Endothelial cell of umbilical vein (primary cell): ENCODE measurements around the gene GALR3. TPM values are rescaled to one million over a fixed set of nuclear protein-coding genes. Genes with fewer than 3 reads are reported as not detected.

Source experiments
- BruUV-seq: library from RNA; stranded (reverse); fragments of 400-500 nt; replicated peaks from 2 replicates; lab custom pipeline; 2021; lab: Mats Ljungman, UMichigan
- CTCF ChIA-PET: fragments of 300-600, 350-600 bp; sonication (Branson Sonifier 250); formaldehyde crosslinking; loops from one replicate; lab custom pipeline; 2021; ENCODE audit warnings: antibody characterized with exemption, inconsistent platforms; lab: Charles Lee
- POLR2A ChIA-PET: fragments of 300-600, 350-600 bp; sonication (Branson Sonifier 250); formaldehyde crosslinking; loops from one replicate; lab custom pipeline; 2021; ENCODE audit warnings: antibody characterized with exemption, inconsistent platforms; lab: Charles Lee
- DNase-seq: peaks from one replicate; pipeline ENCODE4 v3.0.0-alpha.2; 2011; ENCODE audit warnings: low read depth, low spot score
- FAIRE-seq: peaks from 2 replicates; lab custom pipeline; 2011; peaks lifted over from hg19 to GRCh38; lab: Jason Lieb, UNC
- H2AFZ ChIP-seq: 2 replicates; pipeline ENCODE4 v1.6.0; 2012; ENCODE audit warnings: low read depth, low read length, control low read depth, inconsistent platforms
- H3K27ac ChIP-seq: 2 replicates; pipeline ENCODE4 v1.5.1; 2011; ENCODE audit warnings: low read depth, mild to moderate bottlenecking, control low read depth, low read length, moderate library complexity; ENCODE audit not compliant: insufficient read depth
- H3K27me3 ChIP-seq, 2 experiments: 2 replicates each; pipeline versions ENCODE4 v1.6.0 to v1.6.1; 2011; ENCODE audit warnings: low read length in 2 of 2, mixed read lengths in 1 of 2; ENCODE audit not compliant: control insufficient read depth in 2 of 2, insufficient read depth in 2 of 2
- H3K36me3 ChIP-seq, 2 experiments: 2 replicates in 1 of 2; 3 replicates in 1 of 2; pipeline ENCODE4 v1.5.1; 2011; ENCODE audit warnings: low read length in 2 of 2, mild to moderate bottlenecking in 1 of 2, moderate library complexity in 1 of 2; ENCODE audit not compliant: control insufficient read depth in 2 of 2, insufficient read depth in 2 of 2; ENCODE audit errors: extremely low read depth in 1 of 2
- H3K4me1 ChIP-seq: 3 replicates; pipeline ENCODE4 v1.5.1; 2011; ENCODE audit warnings: mild to moderate bottlenecking, low read length; ENCODE audit not compliant: control insufficient read depth, insufficient read depth; ENCODE audit errors: extremely low read depth
- H3K4me2 ChIP-seq: 2 replicates; pipeline ENCODE4 v1.6.1; 2011; ENCODE audit warnings: low read length, control low read depth, mixed read lengths; ENCODE audit not compliant: insufficient read depth
- H3K4me3 ChIP-seq, 3 experiments: fragments of 200-600 bp in 1 of 3; sonication (generic), shearing (Covaris generic) in 1 of 3; replicated peaks in 1 of 3; 2 replicates each; pipeline ENCODE4 v1.5.1; 2011 to 2016; ENCODE audit warnings: control low read depth in 3 of 3, low read length in 3 of 3, mild to moderate bottlenecking in 2 of 3, inconsistent platforms in 1 of 3, low read depth in 1 of 3, moderate library complexity in 1 of 3; ENCODE audit not compliant: insufficient read depth in 1 of 3
- H3K79me2 ChIP-seq: 2 replicates; pipeline ENCODE4 v1.6.0; 2012; ENCODE audit warnings: low read length, inconsistent platforms; ENCODE audit not compliant: control insufficient read depth, insufficient read depth
- H3K9ac ChIP-seq: replicated peaks from 2 replicates; pipeline ENCODE3; 2011; ENCODE audit warnings: low read length, control low read depth; ENCODE audit not compliant: insufficient read depth; ENCODE audit errors: extremely low read depth
- H3K9me1 ChIP-seq: replicated peaks from 3 replicates; pipeline ENCODE4 v1.6.0; 2011; ENCODE audit warnings: mild to moderate bottlenecking, low read length; ENCODE audit not compliant: control insufficient read depth, insufficient read depth; ENCODE audit errors: extremely low read depth
- H3K9me3 ChIP-seq: replicated peaks from 2 replicates; pipeline ENCODE4 v1.5.1; 2012; ENCODE audit warnings: low read length, inconsistent platforms; ENCODE audit not compliant: control insufficient read depth, insufficient read depth
- H4K20me1 ChIP-seq: replicated peaks from 2 replicates; pipeline ENCODE3; 2011; ENCODE audit warnings: mild to moderate bottlenecking, low read length; ENCODE audit not compliant: control insufficient read depth, insufficient read depth; ENCODE audit errors: extremely low read depth
- CTCF ChIP-seq, 2 donors: IDR thresholded peaks; 1 replicate in 1 of 2; 2 replicates in 1 of 2; pipeline ENCODE4 v1.5.1; 2011; ENCODE audit warnings: low read length in 2 of 2, mild to moderate bottlenecking in 2 of 2, moderate library complexity in 2 of 2, control low read depth in 1 of 2, inconsistent platforms in 1 of 2, low read depth in 1 of 2; ENCODE audit not compliant: insufficient read depth in 1 of 2; ENCODE audit errors: extremely low read depth in 1 of 2
- EZH2 ChIP-seq: IDR thresholded peaks from 2 replicates; pipeline ENCODE4 v1.6.1; 2012; ENCODE audit warnings: borderline replicate concordance, low read depth, mild to moderate bottlenecking, moderate library complexity, low read length, inconsistent platforms; ENCODE audit not compliant: severe bottlenecking
- FOS ChIP-seq: IDR thresholded peaks from 2 replicates; pipeline ENCODE4 v1.6.1; 2011; ENCODE audit warnings: mild to moderate bottlenecking, low read length, moderate library complexity, borderline replicate concordance; ENCODE audit not compliant: insufficient read depth
- GATA2 ChIP-seq: IDR thresholded peaks from 2 replicates; pipeline ENCODE4 v1.7.0; 2011; ENCODE audit warnings: low read depth, mild to moderate bottlenecking, moderate library complexity, mixed read lengths, low read length; ENCODE audit not compliant: insufficient read length, insufficient read depth
- JUN ChIP-seq: IDR thresholded peaks from 2 replicates; pipeline ENCODE4 v1.6.1; 2011; ENCODE audit warnings: borderline replicate concordance, low read depth; ENCODE audit not compliant: insufficient read length, insufficient read depth
- MAX ChIP-seq: IDR thresholded peaks from 2 replicates; pipeline ENCODE4 v1.6.1; 2011; ENCODE audit not compliant: insufficient read depth, insufficient read length
- dilution Hi-C: fragments of 300-500 bp; cut with MboI; formaldehyde crosslinking; loops from one replicate; pipeline ENCODE4 v1.15.0; 2019; ENCODE audit warnings: low sequenced_read_pairs; ENCODE audit not compliant: extremely low pct_ligation_motif_present
- intact Hi-C: fragments of 100-400 bp; cut with micrococcal nuclease; formaldehyde crosslinking; loops from one replicate; pipeline ENCODE4 v1.10.0; 2022
- polyA plus RNA-seq, 4 experiments: library from polyadenylated mRNA; depleted of rRNA in 3 of 4; stranded (reverse) in 3 of 4; unstranded in 1 of 4; fragments of >200 nt; gene quantifications; 2 replicates each; pipeline versions ENCODE4 v1.2.1 to v1.2.3, GENCODE V29; 2011 to 2012; ENCODE audit warnings: missing spikeins in 1 of 4
- total RNA-seq: library from RNA; stranded (reverse); gene quantifications from 2 replicates; pipeline ENCODE4 v1.2.3, GENCODE V29; 2021

Gene GALR3
- total and polyA plus RNA-seq, 2 donors (not counting 3 experiments of a cell fraction or from before 2014, with no cell fraction given) = not detected

- dilution Hi-C loops = no loop called here
- intact Hi-C loops = no loop called here
These were observed 29.2 kb downstream of the GALR3 start for GRCh38 chr22:37852418-37852817.

More at GRCh38 chr22:37852418-37852817, 29.2 kb downstream of the GALR3 start:
- H3K27me3 ChIP-seq = no peaks in the 10 kb centered on the region
- POLR2A ChIA-PET = no interaction called here
- peaks cover 7% of the 10 kb centered on the region for H4K20me1 ChIP-seq
- FAIRE-seq = no peak
- H3K79me2 ChIP-seq = peaks cover 65% of the 10 kb centered on the region
- H3K9ac ChIP-seq = no peak overlapping the region
- H3K9me1 ChIP-seq = no peaks in the 10 kb centered on the region
- no TSS peak for BruUV-seq
- TF ChIP-seq JUN = no peak
- no peak for TF ChIP-seq GATA2
- TF ChIP-seq MAX = no peak
- no peak for TF ChIP-seq FOS
- TF ChIP-seq EZH2 = no peak
- TF ChIP-seq CTCF (IDR thresholded peaks at IDR 0.05; ENCODE audit: extremely low read depth in 1 of 2, insufficient read depth in 1 of 2, low read depth in 1 of 2, low read length in 2 of 2) = no peak
- no peak overlapping the region for H3K27ac ChIP-seq
- H3K9me3 ChIP-seq = no peaks in the 10 kb centered on the region
- no peak overlapping the region for H3K4me2 ChIP-seq
- CTCF ChIA-PET = interaction anchor here (0.9 to 5.0 kb wide), 2 partner anchors 12 to 35 kb away, joined by 5 to 35 read pairs; no protein-coding TSS in a partner anchor
- peaks cover 17% of the 10 kb centered on the region for H3K4me1 ChIP-seq
- DNase-seq = no peak
- peaks cover 21 to 29% of the 10 kb centered on the region in 2 experiments for H3K36me3 ChIP-seq
- no peak overlapping the region for H3K4me3 ChIP-seq
- no peak overlapping the region for H2AFZ ChIP-seq
